ENCODE results near the gene ATP9A. TPM values are rescaled to one million over a fixed set of nuclear protein-coding genes. Genes with fewer than 3 reads are reported as not detected.

ATP9A gene
- total and polyA plus RNA-seq, 2 donors (not counting 3 experiments of a cell fraction or from before 2014, with no cell fraction given), result 20.9 to 41.5 TPM

GRCh38 chr20:51600016-51600420, 168.2 kb downstream of the ATP9A start:
- peak overlapping the region; percentile 14 for H2AFZ ChIP-seq (ENCODE audit: low read depth, low read length)
- peak overlapping the region; percentile 59 for H3K9ac ChIP-seq (replicated peaks; ENCODE audit: extremely low read depth, insufficient read depth, low read length)
- no TSS peak for BruUV-seq (replicated peaks)
- peak overlapping the region; percentile 41 for H3K4me2 ChIP-seq (ENCODE audit: insufficient read depth, low read length)
- H3K9me1 ChIP-seq (replicated peaks; ENCODE audit: control insufficient read depth, extremely low read depth, insufficient read depth, low read length), result no peaks in the 10 kb centered on the region
- H3K9me3 ChIP-seq (replicated peaks; ENCODE audit: control insufficient read depth, insufficient read depth, low read length), result no peaks in the 10 kb centered on the region
- TF ChIP-seq FOS (IDR thresholded peaks at IDR 0.05; ENCODE audit: borderline replicate concordance, insufficient read depth, low read length) (peak; percentile 83), EZH2 (IDR thresholded peaks at IDR 0.05; ENCODE audit: borderline replicate concordance, low read depth, low read length, severe bottlenecking) (no peak), POLR2AphosphoS5 (IDR thresholded peaks at IDR 0.05; ENCODE audit: insufficient read depth, low read depth, low read length) (peak; percentile 77), POLR2A (IDR thresholded peaks at IDR 0.05; ENCODE audit: low read depth, low read length) (peak; percentile 63), GATA2 (IDR thresholded peaks at IDR 0.05; ENCODE audit: insufficient read depth, insufficient read length, low read depth, low read length) (peak; percentile 90), MYC (IDR thresholded peaks at IDR 0.05; ENCODE audit: low read depth, low read length) (no peak), JUN (IDR thresholded peaks at IDR 0.05; ENCODE audit: borderline replicate concordance, insufficient read depth, insufficient read length, low read depth) (peak; percentile 88), MAX (IDR thresholded peaks at IDR 0.05; ENCODE audit: insufficient read depth, insufficient read length) (no peak), CTCF (IDR thresholded peaks at IDR 0.05; ENCODE audit: extremely low read depth in 1 of 2, insufficient read depth in 1 of 2, low read depth in 1 of 2, low read length in 2 of 2) (peak in 1 of 2 donors; percentile 21)
- H4K20me1 ChIP-seq (replicated peaks; ENCODE audit: control insufficient read depth, extremely low read depth, insufficient read depth, low read length), result no peaks in the 10 kb centered on the region
- intact Hi-C loops (cut with micrococcal nuclease) (loop anchor here (1.0 kb wide), 2 partner anchors 24 to 226 kb away; no protein-coding TSS in a partner anchor), dilution Hi-C loops (cut with MboI; ENCODE audit: extremely low pct_ligation_motif_present, low sequenced_read_pairs) (no loop called here)
- H3K4me3 ChIP-seq (replicated peaks in 1 of 3; ENCODE audit: insufficient read depth in 1 of 3, low read depth in 1 of 3, low read length in 3 of 3), result peak overlapping the region in 1 of 3 experiments; percentile 0
- FAIRE-seq, result peak; percentile 92
- ChIA-PET CTCF (interaction anchor here (0.8 to 2.4 kb wide), 8 partner anchors 12 to 613 kb away, joined by 3 to 14 read pairs (median 4); no protein-coding TSS in a partner anchor), POLR2A (interaction anchor here (0.6 kb wide), 1 partner anchor 239 kb away, joined by 3 read pairs; no protein-coding TSS in a partner anchor)
- H3K27me3 ChIP-seq (ENCODE audit: control insufficient read depth in 2 of 2, insufficient read depth in 2 of 2, low read length in 2 of 2), result no peaks in the 10 kb centered on the region
- no peaks in the 10 kb centered on the region for H3K79me2 ChIP-seq (ENCODE audit: control insufficient read depth, insufficient read depth, low read length)
- H3K4me1 ChIP-seq (ENCODE audit: control insufficient read depth, extremely low read depth, insufficient read depth, low read length), result peaks cover 26% of the 10 kb centered on the region
- peaks cover 0 to 4% of the 10 kb centered on the region in 2 experiments for H3K36me3 ChIP-seq (ENCODE audit: control insufficient read depth in 2 of 2, extremely low read depth in 1 of 2, insufficient read depth in 2 of 2, low read length in 2 of 2)
- peak overlapping the region; percentile 77 for H3K27ac ChIP-seq (ENCODE audit: insufficient read depth, low read depth, low read length)
- DNase-seq (ENCODE audit: low read depth, low spot score), result peak; percentile 98
